HepG2 (cell line): ENCODE results near the gene ABCC3. TPM values are rescaled to one million over a fixed set of nuclear protein-coding genes. Genes with fewer than 3 reads are reported as not detected.

ENCODE experiments used
- FOXO1 ChIP-seq: sonication (generic); formaldehyde crosslinking; IDR thresholded peaks from 2 replicates; pipeline ENCODE4 v1.4.0; 2020; ENCODE audit warnings: missing genetic modification reagents
- HHEX ChIP-seq: IDR thresholded peaks from 2 replicates; pipeline ENCODE4 v1.6.1; 2016; ENCODE audit warnings: control low read depth
- KAT7 ChIP-seq: IDR thresholded peaks from 2 replicates; pipeline ENCODE4 v1.6.1; 2018; ENCODE audit warnings: borderline replicate concordance, missing compliant biosample characterization
- RXRA ChIP-seq: sonication (generic); formaldehyde crosslinking; IDR thresholded peaks from 2 replicates; pipeline ENCODE4 v1.5.1; 2020; ENCODE audit warnings: missing genetic modification reagents
- RXRB ChIP-seq: IDR thresholded peaks from 2 replicates; pipeline ENCODE4 v1.6.1; 2016; ENCODE audit warnings: borderline replicate concordance, missing genetic modification reagents, missing compliant biosample characterization
- SIN3A ChIP-seq: IDR thresholded peaks from 2 replicates; pipeline ENCODE4 v1.6.1; 2011; ENCODE audit warnings: low read depth, mild to moderate bottlenecking, control low read depth, low read length, borderline replicate concordance
- SNAPC2 ChIP-seq: sonication (generic); formaldehyde crosslinking; IDR thresholded peaks from 2 replicates; pipeline ENCODE4 v1.8.1; 2022; ENCODE audit warnings: mild to moderate bottlenecking, missing genetic modification reagents
- TFE3 ChIP-seq: IDR thresholded peaks from 2 replicates; pipeline ENCODE4 v1.6.1; 2016
- USF2 ChIP-seq, 2 experiments: sonication (generic) in 1 of 2; formaldehyde crosslinking in 1 of 2; IDR thresholded peaks; 2 replicates each; pipeline versions ENCODE4 v1.5.1 to v1.6.1; 2011 to 2020; ENCODE audit warnings: borderline replicate concordance in 1 of 2, low read depth in 1 of 2, low read length in 1 of 2, mild to moderate bottlenecking in 1 of 2, missing genetic modification reagents in 1 of 2, moderate library complexity in 1 of 2
- ZFY ChIP-seq: sonication (generic); formaldehyde crosslinking; IDR thresholded peaks from 2 replicates; pipeline ENCODE4 v1.4.0; 2020; ENCODE audit warnings: missing genetic modification reagents
- ZNF263 ChIP-seq: sonication (generic); formaldehyde crosslinking; IDR thresholded peaks from 2 replicates; pipeline ENCODE4 v1.4.0; 2020; ENCODE audit warnings: missing genetic modification reagents
- ZNF703 ChIP-seq: sonication (generic); formaldehyde crosslinking; IDR thresholded peaks from 2 replicates; pipeline ENCODE4 v1.5.1; 2020; ENCODE audit warnings: missing genetic modification reagents, mild to moderate bottlenecking, moderate library complexity, borderline replicate concordance
- ZSCAN29 ChIP-seq: sonication (generic); formaldehyde crosslinking; conservative IDR thresholded peaks from 2 replicates; pipeline ENCODE4 v1.4.0; 2020; ENCODE audit warnings: mild to moderate bottlenecking, missing genetic modification reagents
- polyA plus RNA-seq, 8 experiments: library from polyadenylated mRNA; depleted of rRNA in 3 of 8; stranded (reverse) in 7 of 8; unstranded in 1 of 8; fragments of >200 nt; fragmentation: Illumina TruSeq in 4 of 8; extraction: Trizol in 4 of 8; gene quantifications; 2 replicates each; pipeline versions ENCODE4 v1.2.1 to v1.2.3, GENCODE V29; 2011 to 2016; ENCODE audit warnings: low read depth in 4 of 8, missing spikeins in 1 of 8, mixed read lengths in 1 of 8; ENCODE audit not compliant: insufficient read depth in 1 of 8
- total RNA-seq, 5 experiments: library from RNA; depleted of rRNA; stranded (reverse); fragments of >200 nt; fragmentation: Illumina TruSeq; extraction: Trizol; gene quantifications; 2 replicates each; pipeline ENCODE4 v1.2.3, GENCODE V29; 2016; ENCODE audit warnings: low read depth in 1 of 5
- TF ChIP-seq, protein P1 (sequence below), 2 experiments: sonication (generic) in 1 of 2; formaldehyde crosslinking in 1 of 2; IDR thresholded peaks; 2 replicates each; pipeline versions ENCODE4 v1.4.0 to v1.6.1; 2018 to 2020; ENCODE audit warnings: missing genetic modification reagents in 2 of 2, borderline replicate concordance in 1 of 2, low read depth in 1 of 2, mild to moderate bottlenecking in 1 of 2, missing biosample characterization in 1 of 2
- TF ChIP-seq, protein P2 (sequence below): sonication (generic); formaldehyde crosslinking; conservative IDR thresholded peaks from 2 replicates; pipeline ENCODE4 v1.4.0; 2020; ENCODE audit warnings: mild to moderate bottlenecking, missing genetic modification reagents, moderate library complexity

The ABCC3 gene
- total and polyA plus RNA-seq, 2 of the 13 experiments (the other 11 are each of a cell fraction or from before 2014, with no cell fraction given): 25.2 to 50.7 TPM

DNA sequence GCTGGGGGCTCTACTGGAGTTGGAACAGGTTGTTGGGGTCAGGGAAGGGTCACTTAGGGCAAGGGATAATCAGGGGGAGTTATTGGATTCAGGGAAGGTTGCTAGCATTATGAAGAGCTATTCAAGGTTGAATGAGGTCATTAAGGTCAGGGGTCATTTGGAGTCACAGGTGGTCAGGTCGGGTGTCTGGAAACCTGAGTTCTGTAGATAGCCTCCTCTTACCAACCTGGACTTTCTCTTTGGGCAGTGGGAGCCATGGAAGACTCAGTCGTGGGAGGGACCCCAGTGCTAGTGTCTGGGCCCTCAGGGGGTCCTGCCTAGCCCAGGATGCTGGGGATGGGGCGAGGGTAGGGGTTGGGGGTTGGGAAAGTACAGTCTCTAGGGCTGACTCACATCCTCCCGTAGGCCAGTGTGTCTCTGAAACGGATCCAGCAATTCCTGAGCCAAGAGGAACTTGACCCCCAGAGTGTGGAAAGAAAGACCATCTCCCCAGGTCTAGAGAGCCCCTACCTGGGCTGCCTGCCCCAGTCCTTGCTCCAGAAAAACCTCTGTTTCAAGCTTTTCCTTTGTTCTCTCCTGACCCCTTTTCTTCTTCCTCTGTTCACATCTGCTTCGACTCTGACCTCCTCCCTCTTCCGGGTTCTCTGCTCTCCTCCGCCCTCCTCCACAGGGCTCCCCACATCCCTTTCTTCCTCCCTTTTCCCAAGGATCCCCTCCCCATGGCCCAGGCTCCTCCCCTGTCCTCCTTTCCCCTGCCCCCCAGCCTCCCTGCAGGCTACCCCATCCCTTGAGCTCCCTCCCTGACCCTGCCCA is 33.5 kb downstream of the ABCC3 start (continued):
- TF ChIP-seq SNAPC2 (CRISPR knock-in tag): no peak
- 0 out of 2 replicates have a peak, but pooled peaks have one; percentile 24 for TF ChIP-seq ZSCAN29
- TF ChIP-seq HHEX (CRISPR knock-in tag): 0 out of 2 replicates have a peak, but pooled peaks have one; percentile 4
- TF ChIP-seq USF2 (IDR thresholded peaks at IDR 0.05; ENCODE audit: low read depth, low read length): no peak
- TF ChIP-seq USF2 (CRISPR knock-in tag; IDR thresholded peaks at IDR 0.05; ENCODE audit: borderline replicate concordance): no peak
- no peak for TF ChIP-seq ZNF703 (CRISPR knock-in tag)
- TF ChIP-seq, protein P1, sequence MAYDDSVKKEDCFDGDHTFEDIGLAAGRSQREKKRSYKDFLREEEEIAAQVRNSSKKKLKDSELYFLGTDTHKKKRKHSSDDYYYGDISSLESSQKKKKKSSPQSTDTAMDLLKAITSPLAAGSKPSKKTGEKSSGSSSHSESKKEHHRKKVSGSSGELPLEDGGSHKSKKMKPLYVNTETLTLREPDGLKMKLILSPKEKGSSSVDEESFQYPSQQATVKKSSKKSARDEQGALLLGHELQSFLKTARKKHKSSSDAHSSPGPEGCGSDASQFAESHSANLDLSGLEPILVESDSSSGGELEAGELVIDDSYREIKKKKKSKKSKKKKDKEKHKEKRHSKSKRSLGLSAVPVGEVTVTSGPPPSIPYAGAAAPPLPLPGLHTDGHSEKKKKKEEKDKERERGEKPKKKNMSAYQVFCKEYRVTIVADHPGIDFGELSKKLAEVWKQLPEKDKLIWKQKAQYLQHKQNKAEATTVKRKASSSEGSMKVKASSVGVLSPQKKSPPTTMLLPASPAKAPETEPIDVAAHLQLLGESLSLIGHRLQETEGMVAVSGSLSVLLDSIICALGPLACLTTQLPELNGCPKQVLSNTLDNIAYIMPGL (CRISPR knock-in tag; IDR thresholded peaks at IDR 0.05; ENCODE audit: borderline replicate concordance in 1 of 2, low read depth in 1 of 2): no peak
- TF ChIP-seq FOXO1 (CRISPR knock-in tag): no peak
- no peak for TF ChIP-seq KAT7 (CRISPR knock-in tag)
- peak; percentile 61; the same call in 1 of the 2 replicates for TF ChIP-seq RXRB (CRISPR knock-in tag)
- peak; percentile 28; the same call in 1 of the 2 replicates for TF ChIP-seq RXRA (CRISPR knock-in tag)
- no peak for TF ChIP-seq ZFY (CRISPR knock-in tag)
- no peak for TF ChIP-seq SIN3A
- peak; percentile 48; the same call in 1 of the 2 replicates for TF ChIP-seq ZNF263 (CRISPR knock-in tag)
- no peak for TF ChIP-seq TFE3 (CRISPR knock-in tag)
- TF ChIP-seq, protein P2, sequence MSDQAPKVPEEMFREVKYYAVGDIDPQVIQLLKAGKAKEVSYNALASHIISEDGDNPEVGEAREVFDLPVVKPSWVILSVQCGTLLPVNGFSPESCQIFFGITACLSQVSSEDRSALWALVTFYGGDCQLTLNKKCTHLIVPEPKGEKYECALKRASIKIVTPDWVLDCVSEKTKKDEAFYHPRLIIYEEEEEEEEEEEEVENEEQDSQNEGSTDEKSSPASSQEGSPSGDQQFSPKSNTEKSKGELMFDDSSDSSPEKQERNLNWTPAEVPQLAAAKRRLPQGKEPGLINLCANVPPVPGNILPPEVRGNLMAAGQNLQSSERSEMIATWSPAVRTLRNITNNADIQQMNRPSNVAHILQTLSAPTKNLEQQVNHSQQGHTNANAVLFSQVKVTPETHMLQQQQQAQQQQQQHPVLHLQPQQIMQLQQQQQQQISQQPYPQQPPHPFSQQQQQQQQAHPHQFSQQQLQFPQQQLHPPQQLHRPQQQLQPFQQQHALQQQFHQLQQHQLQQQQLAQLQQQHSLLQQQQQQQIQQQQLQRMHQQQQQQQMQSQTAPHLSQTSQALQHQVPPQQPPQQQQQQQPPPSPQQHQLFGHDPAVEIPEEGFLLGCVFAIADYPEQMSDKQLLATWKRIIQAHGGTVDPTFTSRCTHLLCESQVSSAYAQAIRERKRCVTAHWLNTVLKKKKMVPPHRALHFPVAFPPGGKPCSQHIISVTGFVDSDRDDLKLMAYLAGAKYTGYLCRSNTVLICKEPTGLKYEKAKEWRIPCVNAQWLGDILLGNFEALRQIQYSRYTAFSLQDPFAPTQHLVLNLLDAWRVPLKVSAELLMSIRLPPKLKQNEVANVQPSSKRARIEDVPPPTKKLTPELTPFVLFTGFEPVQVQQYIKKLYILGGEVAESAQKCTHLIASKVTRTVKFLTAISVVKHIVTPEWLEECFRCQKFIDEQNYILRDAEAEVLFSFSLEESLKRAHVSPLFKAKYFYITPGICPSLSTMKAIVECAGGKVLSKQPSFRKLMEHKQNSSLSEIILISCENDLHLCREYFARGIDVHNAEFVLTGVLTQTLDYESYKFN (CRISPR knock-in tag): 0 out of 2 replicates have a peak, but pooled peaks have one; percentile 19
